Parathyroid adenoma (tissue), 2 donors: ENCODE results near the gene SLC9C1.

ENCODE experiments used
- H2AFZ ChIP-seq: fragments of 300-600 bp; sonication (generic); one replicate; pipeline ENCODE4 v1.7.0; 2017; ENCODE audit warnings: antibody characterized with exemption, mild to moderate bottlenecking
- H3K27ac ChIP-seq: fragments of 300-600 bp; sonication (generic); one replicate; pipeline ENCODE4 v1.7.0; 2017
- H3K27me3 ChIP-seq: fragments of 300-600 bp; sonication (generic); one replicate; pipeline ENCODE4 v1.7.0; 2017; ENCODE audit warnings: low read length; ENCODE audit not compliant: control insufficient read depth, insufficient read depth
- H3K36me3 ChIP-seq: fragments of 300-600 bp; sonication (generic); one replicate; pipeline ENCODE4 v1.7.0; 2017; ENCODE audit warnings: low read length; ENCODE audit not compliant: control insufficient read depth, insufficient read depth
- H3K4me1 ChIP-seq: fragments of 300-600 bp; sonication (generic); one replicate; pipeline ENCODE4 v1.7.0; 2017; ENCODE audit warnings: control low read depth
- H3K4me2 ChIP-seq: fragments of 300-600 bp; sonication (generic); one replicate; pipeline ENCODE4 v1.7.0; 2017; ENCODE audit warnings: low read length
- H3K4me3 ChIP-seq: fragments of 300-600 bp; sonication (generic); one replicate; pipeline ENCODE4 v1.7.0; 2017; ENCODE audit warnings: low read depth, low read length
- H3K79me2 ChIP-seq: fragments of 300-600 bp; sonication (generic); one replicate; pipeline ENCODE4 v1.7.0; 2017; ENCODE audit warnings: control low read depth
- H3K9ac ChIP-seq: fragments of 300-600 bp; sonication (generic); one replicate; pipeline ENCODE4 v1.7.0; 2017; ENCODE audit warnings: mild to moderate bottlenecking
- H3K9me3 ChIP-seq: fragments of 300-600 bp; sonication (generic); one replicate; pipeline ENCODE4 v1.7.0; 2017; ENCODE audit warnings: low read length; ENCODE audit not compliant: control insufficient read depth
- TF ChIP-seq, protein P1 (sequence below): fragments of 300-600 bp; sonication (generic); IDR thresholded peaks from one replicate; pipeline ENCODE4 v1.7.0; 2017; ENCODE audit warnings: antibody characterized with exemption, mild to moderate bottlenecking
- donor health status: primary hyperparathyroidism.

Gene SLC9C1

DNA sequence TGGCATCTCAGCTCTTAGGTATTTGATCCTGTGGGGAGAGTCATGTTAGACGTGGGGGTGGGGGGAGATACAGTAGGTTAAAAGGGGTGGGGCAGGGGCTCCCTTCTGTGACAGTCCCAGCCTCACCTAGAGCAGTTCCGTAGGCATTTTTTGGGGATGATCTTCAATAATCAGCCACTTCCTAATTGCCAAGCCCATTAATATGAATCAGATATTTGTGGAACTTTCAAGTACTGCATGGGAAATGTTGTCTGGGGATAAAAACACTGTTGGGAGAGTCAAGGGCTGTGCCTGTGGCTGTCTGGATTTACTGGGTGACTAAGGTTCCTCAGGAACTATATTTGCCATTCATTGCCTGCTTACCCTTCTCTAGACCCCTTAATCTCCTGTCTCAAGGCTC lies 198.3 kb downstream of the SLC9C1 start:
- Histone ChIP-seq H3K4me2 (no peak overlapping the region), H3K27me3 (no peaks in the 10 kb centered on the region), H3K9me3 (no peaks in the 10 kb centered on the region), H3K4me3 (no peak overlapping the region), H3K79me2 (no peaks in the 10 kb centered on the region), H3K27ac (no peak overlapping the region), H3K4me1 (no peaks in the 10 kb centered on the region), H3K36me3 (no peaks in the 10 kb centered on the region), H3K9ac (no peak overlapping the region), H2AFZ (no peak overlapping the region)
- TF ChIP-seq, protein P1, sequence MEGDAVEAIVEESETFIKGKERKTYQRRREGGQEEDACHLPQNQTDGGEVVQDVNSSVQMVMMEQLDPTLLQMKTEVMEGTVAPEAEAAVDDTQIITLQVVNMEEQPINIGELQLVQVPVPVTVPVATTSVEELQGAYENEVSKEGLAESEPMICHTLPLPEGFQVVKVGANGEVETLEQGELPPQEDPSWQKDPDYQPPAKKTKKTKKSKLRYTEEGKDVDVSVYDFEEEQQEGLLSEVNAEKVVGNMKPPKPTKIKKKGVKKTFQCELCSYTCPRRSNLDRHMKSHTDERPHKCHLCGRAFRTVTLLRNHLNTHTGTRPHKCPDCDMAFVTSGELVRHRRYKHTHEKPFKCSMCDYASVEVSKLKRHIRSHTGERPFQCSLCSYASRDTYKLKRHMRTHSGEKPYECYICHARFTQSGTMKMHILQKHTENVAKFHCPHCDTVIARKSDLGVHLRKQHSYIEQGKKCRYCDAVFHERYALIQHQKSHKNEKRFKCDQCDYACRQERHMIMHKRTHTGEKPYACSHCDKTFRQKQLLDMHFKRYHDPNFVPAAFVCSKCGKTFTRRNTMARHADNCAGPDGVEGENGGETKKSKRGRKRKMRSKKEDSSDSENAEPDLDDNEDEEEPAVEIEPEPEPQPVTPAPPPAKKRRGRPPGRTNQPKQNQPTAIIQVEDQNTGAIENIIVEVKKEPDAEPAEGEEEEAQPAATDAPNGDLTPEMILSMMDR: no peak

DNA sequence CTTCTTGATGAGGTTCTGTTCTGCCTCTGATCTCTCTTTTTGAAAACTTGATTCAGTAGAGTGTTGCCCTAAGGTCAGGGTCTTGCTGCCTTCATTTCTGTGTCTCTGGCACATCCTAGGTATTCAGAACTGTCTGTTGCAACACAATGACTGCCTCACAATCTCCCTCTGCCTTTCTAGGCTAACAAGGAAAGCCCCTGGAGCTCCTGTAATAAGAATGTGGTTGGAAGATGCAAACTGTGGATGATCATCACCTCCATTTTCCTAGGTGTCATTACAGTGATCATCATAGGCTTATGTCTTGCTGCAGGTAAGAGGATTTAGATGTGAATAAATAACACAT lies 200.9 kb downstream of the SLC9C1 start:
- Histone ChIP-seq H3K27ac (no peak overlapping the region), H2AFZ (no peak overlapping the region), H3K4me3 (no peak overlapping the region), H3K79me2 (no peaks in the 10 kb centered on the region), H3K36me3 (no peaks in the 10 kb centered on the region), H3K4me1 (no peaks in the 10 kb centered on the region), H3K4me2 (no peak overlapping the region), H3K9ac (no peak overlapping the region), H3K27me3 (no peaks in the 10 kb centered on the region), H3K9me3 (no peaks in the 10 kb centered on the region)
- TF ChIP-seq, protein P1: no peak

DNA sequence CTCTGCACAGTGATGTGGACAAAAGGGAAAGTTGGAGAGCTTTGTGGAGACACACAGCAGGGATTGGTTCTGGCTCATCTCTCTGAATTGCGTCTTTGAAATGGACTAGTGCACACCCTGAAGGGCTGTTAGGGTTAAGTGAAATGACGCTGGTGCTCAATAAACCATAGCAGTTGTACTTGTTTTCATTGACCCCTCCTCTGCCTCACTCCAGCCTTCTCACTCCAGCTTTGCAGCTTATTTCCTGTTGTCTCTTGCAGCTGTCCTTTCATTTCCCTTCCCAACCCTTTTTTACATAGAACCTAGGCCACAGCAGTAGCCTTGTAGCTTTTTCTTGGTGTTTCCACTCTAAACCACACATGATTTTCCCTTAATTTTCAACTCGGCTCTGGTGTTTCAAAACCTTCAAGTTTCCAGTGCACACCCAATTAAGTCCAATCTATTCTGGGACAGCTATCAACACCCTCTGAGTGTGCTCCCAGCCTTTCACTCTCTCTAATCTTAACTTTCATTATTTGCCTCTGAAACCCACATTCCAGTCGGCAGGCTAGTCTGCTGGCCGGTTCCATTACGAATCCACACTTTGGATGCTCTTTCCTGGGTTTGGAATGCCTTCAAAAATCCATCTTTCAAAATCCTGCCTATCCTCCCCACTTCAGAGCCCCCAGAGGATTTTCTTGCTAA lies 201.4 kb downstream of the SLC9C1 start:
- H3K27ac ChIP-seq: no peak overlapping the region
- H3K4me1 ChIP-seq: no peaks in the 10 kb centered on the region
- H3K4me2 ChIP-seq: no peak overlapping the region
- H3K9ac ChIP-seq: no peak overlapping the region
- no peaks in the 10 kb centered on the region for H3K36me3 ChIP-seq
- H3K27me3 ChIP-seq: no peaks in the 10 kb centered on the region
- H3K4me3 ChIP-seq: no peak overlapping the region
- TF ChIP-seq, protein P1: no peak
- no peak overlapping the region for H2AFZ ChIP-seq
- no peaks in the 10 kb centered on the region for H3K9me3 ChIP-seq
- no peaks in the 10 kb centered on the region for H3K79me2 ChIP-seq

DNA sequence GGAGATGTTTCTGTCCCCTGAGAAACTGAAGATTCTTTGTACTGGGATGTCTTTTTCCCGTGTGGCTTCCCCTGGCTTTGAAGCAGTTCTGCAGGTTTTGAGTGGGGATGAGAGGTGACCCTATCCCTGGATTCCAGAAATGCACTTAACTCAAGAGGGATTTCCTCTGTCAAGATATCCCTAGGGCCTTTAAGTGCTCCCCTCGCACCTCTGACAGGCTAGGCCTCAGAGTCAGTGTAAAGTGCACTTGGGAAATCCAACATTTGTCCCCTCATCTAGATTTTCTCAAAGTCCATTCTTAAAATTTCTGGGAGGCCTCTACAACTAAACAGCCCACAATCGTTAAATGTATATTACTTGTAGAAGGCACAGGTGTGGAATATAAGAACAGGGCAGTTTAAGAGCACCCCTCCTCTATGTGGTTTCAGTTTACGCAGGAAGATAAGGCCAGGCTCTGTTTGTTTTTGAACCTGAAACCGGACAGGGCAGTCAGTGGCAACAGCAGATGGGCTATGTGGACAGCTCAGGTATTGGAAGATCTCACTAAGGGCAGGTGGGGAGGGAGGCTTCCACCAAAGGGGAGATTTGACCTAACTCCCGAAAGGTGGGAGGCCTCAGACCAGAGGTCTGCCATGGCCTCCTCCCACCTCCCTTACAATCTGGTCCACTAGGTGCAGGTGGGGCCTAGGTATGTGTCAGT lies 203.0 kb downstream of the SLC9C1 start:
- no peaks in the 10 kb centered on the region for H3K79me2 ChIP-seq
- H3K9me3 ChIP-seq: no peaks in the 10 kb centered on the region
- no peaks in the 10 kb centered on the region for H3K36me3 ChIP-seq
- H3K4me2 ChIP-seq: no peak overlapping the region
- H3K27ac ChIP-seq: no peak overlapping the region
- no peak overlapping the region for H3K9ac ChIP-seq
- H3K27me3 ChIP-seq: no peaks in the 10 kb centered on the region
- no peak overlapping the region for H2AFZ ChIP-seq
- TF ChIP-seq, protein P1: no peak
- no peaks in the 10 kb centered on the region for H3K4me1 ChIP-seq
- H3K4me3 ChIP-seq: no peak overlapping the region
